B cell (primary cell): ENCODE measurements around the gene PRRT2.

Experiments
- EZH2 ChIP-seq: IDR thresholded peaks from 2 replicates; pipeline ENCODE4 v1.6.1; 2012; ENCODE audit warnings: borderline replicate concordance, low read depth, mild to moderate bottlenecking, moderate library complexity, low read length; ENCODE audit not compliant: insufficient read depth, poor library complexity, severe bottlenecking
- TF ChIP-seq, protein P1 (sequence below): fragments of 200-600 bp; IDR thresholded peaks from one replicate; pipeline ENCODE4 v1.8.0; 2022; ENCODE audit warnings: antibody characterized with exemption, mild to moderate bottlenecking

DNA sequence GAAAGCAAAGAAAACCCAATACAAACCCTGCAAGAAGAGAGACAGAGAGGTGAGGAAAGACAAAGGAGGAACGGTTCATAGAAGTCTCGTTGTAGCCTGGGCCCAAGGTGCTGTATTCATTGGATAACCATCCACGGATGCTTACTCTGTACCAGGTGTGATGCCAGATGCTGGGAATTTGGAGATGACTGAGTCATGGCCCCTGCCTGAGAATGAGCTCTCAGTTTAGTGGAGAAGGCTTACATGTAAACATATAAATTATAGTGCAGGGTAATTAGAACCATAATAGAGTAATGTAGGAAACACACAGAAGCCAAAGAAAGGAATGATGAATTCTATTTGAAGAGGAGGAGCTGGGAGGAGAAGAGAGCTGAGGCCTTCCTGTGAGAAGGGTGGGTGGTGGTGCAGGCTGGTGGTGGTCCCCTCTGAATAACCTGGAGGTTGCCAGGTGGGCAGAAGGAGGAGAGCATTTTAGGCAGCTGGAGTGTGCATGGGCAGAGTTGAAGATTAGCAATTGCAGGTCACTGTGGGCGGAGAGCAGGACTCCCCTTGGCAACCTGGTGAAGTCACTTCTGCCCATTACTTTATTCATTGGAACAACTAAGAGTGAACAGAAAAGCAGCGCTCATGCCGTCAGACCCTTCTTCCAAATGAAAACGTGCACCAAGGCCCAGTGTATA, 41.6 kb upstream of the PRRT2 start:
- TF ChIP-seq, protein P1, sequence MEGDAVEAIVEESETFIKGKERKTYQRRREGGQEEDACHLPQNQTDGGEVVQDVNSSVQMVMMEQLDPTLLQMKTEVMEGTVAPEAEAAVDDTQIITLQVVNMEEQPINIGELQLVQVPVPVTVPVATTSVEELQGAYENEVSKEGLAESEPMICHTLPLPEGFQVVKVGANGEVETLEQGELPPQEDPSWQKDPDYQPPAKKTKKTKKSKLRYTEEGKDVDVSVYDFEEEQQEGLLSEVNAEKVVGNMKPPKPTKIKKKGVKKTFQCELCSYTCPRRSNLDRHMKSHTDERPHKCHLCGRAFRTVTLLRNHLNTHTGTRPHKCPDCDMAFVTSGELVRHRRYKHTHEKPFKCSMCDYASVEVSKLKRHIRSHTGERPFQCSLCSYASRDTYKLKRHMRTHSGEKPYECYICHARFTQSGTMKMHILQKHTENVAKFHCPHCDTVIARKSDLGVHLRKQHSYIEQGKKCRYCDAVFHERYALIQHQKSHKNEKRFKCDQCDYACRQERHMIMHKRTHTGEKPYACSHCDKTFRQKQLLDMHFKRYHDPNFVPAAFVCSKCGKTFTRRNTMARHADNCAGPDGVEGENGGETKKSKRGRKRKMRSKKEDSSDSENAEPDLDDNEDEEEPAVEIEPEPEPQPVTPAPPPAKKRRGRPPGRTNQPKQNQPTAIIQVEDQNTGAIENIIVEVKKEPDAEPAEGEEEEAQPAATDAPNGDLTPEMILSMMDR: no peak
- no peak for TF ChIP-seq EZH2
